Hepatocyte (in vitro differentiated cells): Measurements from ENCODE around the gene FOXD4L3.
"Not testable (repeated sequence)": the region's sequence is repeated elsewhere in the genome, so short reads cannot be mapped to it uniquely, and the experiment has no call there.

Experiments
- CTCF ChIP-seq: fragments of 200-600 bp; sonication (generic); IDR thresholded peaks from 2 replicates; pipeline ENCODE4 v1.5.1; 2016; ENCODE audit warnings: antibody characterized with exemption, mild to moderate bottlenecking; ENCODE audit not compliant: poor library complexity
- EZH2 ChIP-seq: fragments of 200-600 bp; sonication (generic); IDR thresholded peaks from 2 replicates; pipeline ENCODE4 v1.6.1; 2016; ENCODE audit warnings: antibody characterized with exemption, mild to moderate bottlenecking, borderline replicate concordance

GRCh38 chr9:68281041-68281440, 21.6 kb upstream of the FOXD4L3 start:
- TF ChIP-seq CTCF, EZH2: not testable (repeated sequence)
